ENCODE measurements around the gene GSK3B.

GSK3B gene

DNA sequence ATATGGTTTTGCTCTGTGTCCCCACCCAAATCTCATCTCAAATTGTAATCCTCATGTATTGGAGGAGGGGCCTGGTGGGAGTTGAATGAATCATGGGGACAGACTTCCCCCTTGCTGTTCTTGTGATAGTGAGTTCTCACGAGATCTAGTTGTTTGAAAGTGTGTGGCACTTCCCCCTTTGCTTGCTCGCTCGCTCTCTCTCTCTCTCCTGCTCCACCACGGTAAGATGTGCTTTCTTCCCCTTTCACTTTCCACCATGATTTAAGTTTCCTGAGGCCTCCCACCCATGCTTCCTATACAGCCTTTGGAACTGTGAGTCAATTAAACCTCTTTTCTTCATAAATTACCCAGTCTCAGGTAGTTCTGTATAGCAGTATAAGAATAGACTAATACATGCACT is 60.7 kb downstream of the GSK3B start:
- peaks cover 3 to 32% of the 10 kb centered on the region in 2 donors for H3K9me3 ChIP-seq (replicated peaks in 1 of 2; ENCODE audit: control insufficient read depth in 2 of 2, insufficient read depth in 1 of 2, low read depth in 1 of 2, low read length in 2 of 2)
- no peak overlapping the region for H3K4ac ChIP-seq (ENCODE audit: low read length)
- no peak overlapping the region for H2AK5ac ChIP-seq (ENCODE audit: low read depth, low read length)
- no peak overlapping the region for H3K18ac ChIP-seq (ENCODE audit: low read length)
- H2BK15ac ChIP-seq (ENCODE audit: low read length), result no peak overlapping the region
- H3K4me1 ChIP-seq (ENCODE audit: control insufficient read depth in 2 of 2, insufficient read depth in 1 of 2, low read depth in 1 of 2, low read length in 2 of 2), result peaks cover 0 to 1% of the 10 kb centered on the region in 2 donors
- H3K9ac ChIP-seq (ENCODE audit: low read depth, low read length, poor library complexity), result no peak overlapping the region
- H3K36me3 ChIP-seq (replicated peaks in 1 of 2; ENCODE audit: control insufficient read depth in 2 of 2, insufficient read depth in 2 of 2, low read length in 2 of 2), result peaks cover 2 to 3% of the 10 kb centered on the region in 2 donors
- no peak overlapping the region for H3K14ac ChIP-seq (ENCODE audit: low read length)
- DNase-seq (ENCODE audit: low spot score), result no peak
- WGBS, 2 donors (ENCODE audit: extremely low coverage in 2 of 2, insufficient read length in 2 of 2, insufficient replicate concordance in 1 of 2), result no CpG with 5 or more reads among the region's 4 CpGs
- no peak overlapping the region for H3K27ac ChIP-seq (replicated peaks; ENCODE audit: low read length)
- no peak overlapping the region for H3K23ac ChIP-seq (ENCODE audit: low read depth, low read length, poor library complexity)
- H3K27me3 ChIP-seq (ENCODE audit: control insufficient read depth in 3 of 3, insufficient read depth in 3 of 3, low read depth in 1 of 3, low read length in 3 of 3), result no peaks in the 10 kb centered on the region
- no peak overlapping the region for H2AFZ ChIP-seq (ENCODE audit: low read length)
- no peak overlapping the region for H3K4me2 ChIP-seq (ENCODE audit: insufficient read depth, low read length, poor library complexity, severe bottlenecking)
- H2BK12ac ChIP-seq (ENCODE audit: low read length), result no peak overlapping the region
- H4K91ac ChIP-seq (ENCODE audit: low read depth, low read length, poor library complexity), result no peak overlapping the region
- no peak overlapping the region for H2BK120ac ChIP-seq (ENCODE audit: low read depth, low read length)
- no peak overlapping the region for H2BK5ac ChIP-seq (ENCODE audit: low read length)
- peaks cover 7% of the 10 kb centered on the region for H3K79me1 ChIP-seq (ENCODE audit: low read depth, low read length)
- H3K4me3 ChIP-seq (ENCODE audit: low read length in 2 of 2), result no peak overlapping the region
- no peak overlapping the region for H4K8ac ChIP-seq (ENCODE audit: low read depth, low read length)

DNA sequence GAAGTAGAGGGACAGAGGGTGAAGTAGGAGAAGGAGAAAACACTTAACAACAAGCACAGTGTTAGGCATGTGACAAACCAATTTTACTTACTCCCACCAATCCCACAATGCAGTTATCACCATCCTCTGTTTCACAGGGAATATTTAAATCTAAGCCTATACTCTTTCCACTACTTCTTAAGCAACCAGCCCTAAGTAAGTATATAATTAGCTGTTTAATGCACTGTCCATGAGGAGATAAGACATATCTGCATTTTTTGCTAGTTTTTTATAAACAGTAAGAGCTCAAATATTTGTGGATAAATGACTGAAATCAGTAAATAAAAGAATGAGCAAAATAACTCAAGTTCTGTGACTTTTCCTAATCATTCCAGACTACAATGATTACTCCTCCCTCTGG is 62.7 kb downstream of the GSK3B start:
- no peak overlapping the region for H2AK5ac ChIP-seq (ENCODE audit: low read depth, low read length)
- no peak for DNase-seq (ENCODE audit: low spot score)
- no peak overlapping the region for H4K91ac ChIP-seq (ENCODE audit: low read depth, low read length, poor library complexity)
- no peak overlapping the region for H2BK120ac ChIP-seq (ENCODE audit: low read depth, low read length)
- no peak overlapping the region for H3K4ac ChIP-seq (ENCODE audit: low read length)
- no peak overlapping the region for H3K23ac ChIP-seq (ENCODE audit: low read depth, low read length, poor library complexity)
- no peak overlapping the region for H2AFZ ChIP-seq (ENCODE audit: low read length)
- peaks cover 8% of the 10 kb centered on the region for H3K79me1 ChIP-seq (ENCODE audit: low read depth, low read length)
- H3K36me3 ChIP-seq (replicated peaks in 1 of 2; ENCODE audit: control insufficient read depth in 2 of 2, insufficient read depth in 2 of 2, low read length in 2 of 2), result peaks cover 0 to 2% of the 10 kb centered on the region in 2 donors
- no peak overlapping the region for H3K14ac ChIP-seq (ENCODE audit: low read length)
- no peak overlapping the region for H3K4me3 ChIP-seq (ENCODE audit: low read length in 2 of 2)
- no peak overlapping the region for H2BK5ac ChIP-seq (ENCODE audit: low read length)
- no peak overlapping the region for H3K27ac ChIP-seq (replicated peaks; ENCODE audit: low read length)
- H3K27me3 ChIP-seq (ENCODE audit: control insufficient read depth in 3 of 3, insufficient read depth in 3 of 3, low read depth in 1 of 3, low read length in 3 of 3), result no peaks in the 10 kb centered on the region
- H2BK12ac ChIP-seq (ENCODE audit: low read length), result no peak overlapping the region
- peaks cover 0 to 1% of the 10 kb centered on the region in 2 donors for H3K4me1 ChIP-seq (ENCODE audit: control insufficient read depth in 2 of 2, insufficient read depth in 1 of 2, low read depth in 1 of 2, low read length in 2 of 2)
- H3K4me2 ChIP-seq (ENCODE audit: insufficient read depth, low read length, poor library complexity, severe bottlenecking), result no peak overlapping the region
- H4K8ac ChIP-seq (ENCODE audit: low read depth, low read length), result no peak overlapping the region
- H3K18ac ChIP-seq (ENCODE audit: low read length), result no peak overlapping the region
- peaks cover 0 to 20% of the 10 kb centered on the region in 2 donors for H3K9me3 ChIP-seq (replicated peaks in 1 of 2; ENCODE audit: control insufficient read depth in 2 of 2, insufficient read depth in 1 of 2, low read depth in 1 of 2, low read length in 2 of 2)
- H2BK15ac ChIP-seq (ENCODE audit: low read length), result no peak overlapping the region
- H3K9ac ChIP-seq (ENCODE audit: low read depth, low read length, poor library complexity), result no peak overlapping the region

DNA sequence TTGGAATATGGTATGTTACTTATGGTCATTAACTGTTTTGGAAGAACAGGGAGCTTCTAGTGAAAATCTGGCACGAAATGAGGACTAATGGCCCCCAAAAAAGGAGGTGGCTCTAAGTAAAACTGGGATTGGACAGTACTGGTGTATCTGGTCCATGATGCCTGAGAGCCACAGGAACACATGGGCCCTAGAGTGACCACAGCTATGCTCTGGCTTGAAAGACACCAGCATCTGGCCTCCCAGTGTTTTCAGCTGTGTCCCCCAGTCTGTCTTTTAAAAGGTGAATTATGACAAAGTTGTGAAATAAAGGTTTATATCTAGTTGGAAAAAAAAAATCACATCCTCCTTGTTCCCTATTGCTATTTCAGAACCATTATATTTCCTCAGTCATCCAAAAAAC is 64.5 kb downstream of the GSK3B start:
- no CpG with 5 or more reads among the region's 1 CpG for WGBS, 2 donors (ENCODE audit: extremely low coverage in 2 of 2, insufficient read length in 2 of 2, insufficient replicate concordance in 1 of 2)
- H4K91ac ChIP-seq (ENCODE audit: low read depth, low read length, poor library complexity), result no peak overlapping the region
- no peaks in the 10 kb centered on the region for H3K36me3 ChIP-seq (replicated peaks in 1 of 2; ENCODE audit: control insufficient read depth in 2 of 2, insufficient read depth in 2 of 2, low read length in 2 of 2)
- peaks cover 11% of the 10 kb centered on the region for H3K79me1 ChIP-seq (ENCODE audit: low read depth, low read length)
- H4K8ac ChIP-seq (ENCODE audit: low read depth, low read length), result no peak overlapping the region
- H2BK120ac ChIP-seq (ENCODE audit: low read depth, low read length), result no peak overlapping the region
- no peak overlapping the region for H3K14ac ChIP-seq (ENCODE audit: low read length)
- peaks cover 0 to 1% of the 10 kb centered on the region in 2 donors for H3K4me1 ChIP-seq (ENCODE audit: control insufficient read depth in 2 of 2, insufficient read depth in 1 of 2, low read depth in 1 of 2, low read length in 2 of 2)
- H3K23ac ChIP-seq (ENCODE audit: low read depth, low read length, poor library complexity), result no peak overlapping the region
- no peak overlapping the region for H3K4me2 ChIP-seq (ENCODE audit: insufficient read depth, low read length, poor library complexity, severe bottlenecking)
- peaks cover 0 to 23% of the 10 kb centered on the region in 2 donors for H3K9me3 ChIP-seq (replicated peaks in 1 of 2; ENCODE audit: control insufficient read depth in 2 of 2, insufficient read depth in 1 of 2, low read depth in 1 of 2, low read length in 2 of 2)
- no peaks in the 10 kb centered on the region for H3K27me3 ChIP-seq (ENCODE audit: control insufficient read depth in 3 of 3, insufficient read depth in 3 of 3, low read depth in 1 of 3, low read length in 3 of 3)
- no peak overlapping the region for H2BK5ac ChIP-seq (ENCODE audit: low read length)
- H3K27ac ChIP-seq (replicated peaks; ENCODE audit: low read length), result no peak overlapping the region
- H2AK5ac ChIP-seq (ENCODE audit: low read depth, low read length), result no peak overlapping the region
- no peak overlapping the region for H2BK15ac ChIP-seq (ENCODE audit: low read length)
- H2BK12ac ChIP-seq (ENCODE audit: low read length), result no peak overlapping the region
- H3K18ac ChIP-seq (ENCODE audit: low read length), result no peak overlapping the region
- H2AFZ ChIP-seq (ENCODE audit: low read length), result no peak overlapping the region
- no peak for DNase-seq (ENCODE audit: low spot score)
- H3K9ac ChIP-seq (ENCODE audit: low read depth, low read length, poor library complexity), result no peak overlapping the region
- no peak overlapping the region for H3K4me3 ChIP-seq (ENCODE audit: low read length in 2 of 2)
- H3K4ac ChIP-seq (ENCODE audit: low read length), result no peak overlapping the region

DNA sequence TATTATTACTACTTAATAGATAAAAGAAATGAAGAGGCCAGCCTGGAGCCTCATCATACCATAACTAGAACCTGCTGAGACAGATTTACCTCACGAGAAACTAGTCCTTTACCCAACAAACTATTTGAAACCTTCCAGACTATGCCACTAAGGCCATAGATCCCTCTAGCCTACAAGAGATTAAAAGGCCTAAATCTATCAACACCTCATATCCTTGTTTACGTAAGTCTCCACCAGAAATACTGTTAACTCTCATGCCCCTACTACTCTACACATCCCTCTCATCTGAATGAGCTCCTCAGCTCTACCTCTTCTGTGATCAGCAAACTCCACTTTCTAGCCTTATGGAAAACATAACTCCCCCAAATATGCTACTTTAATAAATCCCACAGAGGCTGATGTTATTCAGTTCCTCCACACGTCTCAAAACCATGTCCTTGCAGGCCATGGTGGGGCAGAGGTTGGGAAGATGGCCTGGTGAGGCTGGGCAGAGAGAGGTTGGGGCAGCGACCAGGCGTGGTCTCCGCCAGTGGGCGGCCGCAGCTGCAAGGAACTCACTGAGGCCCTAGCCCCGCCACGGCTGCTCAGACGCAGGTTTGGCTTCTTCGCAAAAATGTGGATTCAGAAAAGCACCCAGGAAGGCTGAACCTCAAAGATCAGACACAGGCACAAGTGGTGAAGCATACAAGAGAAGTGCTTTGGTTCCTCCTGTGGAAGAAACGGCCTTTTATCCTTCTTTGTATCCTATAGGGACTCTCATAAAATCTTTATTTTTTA is 65.8 kb downstream of the GSK3B start:
- Histone ChIP-seq H3K4me1 (ENCODE audit: control insufficient read depth in 2 of 2, insufficient read depth in 1 of 2, low read depth in 1 of 2, low read length in 2 of 2) (peaks cover 0 to 1% of the 10 kb centered on the region in 2 donors), H3K9me3 (replicated peaks in 1 of 2; ENCODE audit: control insufficient read depth in 2 of 2, insufficient read depth in 1 of 2, low read depth in 1 of 2, low read length in 2 of 2) (peaks cover 0 to 20% of the 10 kb centered on the region in 2 donors), H2AK5ac (ENCODE audit: low read depth, low read length) (no peak overlapping the region), H3K36me3 (replicated peaks in 1 of 2; ENCODE audit: control insufficient read depth in 2 of 2, insufficient read depth in 2 of 2, low read length in 2 of 2) (no peaks in the 10 kb centered on the region), H2BK15ac (ENCODE audit: low read length) (no peak overlapping the region), H4K8ac (ENCODE audit: low read depth, low read length) (no peak overlapping the region), H3K14ac (ENCODE audit: low read length) (no peak overlapping the region), H3K23ac (ENCODE audit: low read depth, low read length, poor library complexity) (no peak overlapping the region), H3K4me2 (ENCODE audit: insufficient read depth, low read length, poor library complexity, severe bottlenecking) (no peak overlapping the region), H3K27ac (replicated peaks; ENCODE audit: low read length) (no peak overlapping the region), H3K9ac (ENCODE audit: low read depth, low read length, poor library complexity) (no peak overlapping the region), H4K91ac (ENCODE audit: low read depth, low read length, poor library complexity) (no peak overlapping the region), H3K79me1 (ENCODE audit: low read depth, low read length) (peaks cover 11% of the 10 kb centered on the region), H3K18ac (ENCODE audit: low read length) (no peak overlapping the region), H2BK120ac (ENCODE audit: low read depth, low read length) (no peak overlapping the region), H3K27me3 (ENCODE audit: control insufficient read depth in 3 of 3, insufficient read depth in 3 of 3, low read depth in 1 of 3, low read length in 3 of 3) (no peaks in the 10 kb centered on the region), H3K4me3 (ENCODE audit: low read length in 2 of 2) (no peak overlapping the region), H2AFZ (ENCODE audit: low read length) (no peak overlapping the region), H2BK12ac (ENCODE audit: low read length) (no peak overlapping the region), H2BK5ac (ENCODE audit: low read length) (no peak overlapping the region), H3K4ac (ENCODE audit: low read length) (no peak overlapping the region)
- no CpG with 5 or more reads among the region's 13 CpGs for WGBS, 2 donors (ENCODE audit: extremely low coverage in 2 of 2, insufficient read length in 2 of 2, insufficient replicate concordance in 1 of 2)
- DNase-seq (ENCODE audit: low spot score), result no peak
